H1 (cell line): Measurements from ENCODE around the gene OR10H1.

Experiments used
- CEBPB ChIP-seq: IDR thresholded peaks from 2 replicates; pipeline ENCODE4 v1.6.1; 2012; ENCODE audit warnings: low read depth, low read length
- CREB1 ChIP-seq: IDR thresholded peaks from 2 replicates; pipeline ENCODE4 v1.6.1; 2012; ENCODE audit warnings: inconsistent platforms
- CTCF ChIP-seq, 3 experiments: IDR thresholded peaks; 1 replicate in 2 of 3; 2 replicates in 1 of 3; pipeline versions ENCODE4 v1.5.1 to v1.6.1; 2011; ENCODE audit warnings: low read length in 3 of 3, mild to moderate bottlenecking in 3 of 3, inconsistent platforms in 2 of 3, low read depth in 1 of 3, moderate library complexity in 1 of 3; ENCODE audit not compliant: insufficient read depth in 1 of 3; ENCODE audit errors: control extremely low read depth in 1 of 3
- JUN ChIP-seq: IDR thresholded peaks from 2 replicates; pipeline ENCODE4 v1.6.1; 2011; ENCODE audit warnings: low read depth, mild to moderate bottlenecking, improper control_type of control experiment, low read length
- POLR2A ChIP-seq, 2 experiments: IDR thresholded peaks; 1 replicate in 1 of 2; 2 replicates in 1 of 2; pipeline ENCODE4 v1.6.1; 2011; ENCODE audit warnings: low read depth in 2 of 2, low read length in 2 of 2, mild to moderate bottlenecking in 2 of 2; ENCODE audit errors: control extremely low read depth in 1 of 2
- RAD21 ChIP-seq, 2 experiments: IDR thresholded peaks in 1 of 2; conservative IDR thresholded peaks in 1 of 2; 2 replicates each; pipeline ENCODE4 v1.6.1; 2011; ENCODE audit warnings: low read depth in 2 of 2, low read length in 2 of 2, improper control_type of control experiment in 1 of 2, inconsistent platforms in 1 of 2, mild to moderate bottlenecking in 1 of 2, moderate library complexity in 1 of 2
- SP1 ChIP-seq: IDR thresholded peaks from 2 replicates; pipeline ENCODE4 v1.6.1; 2011; ENCODE audit warnings: low read depth, low read length
- SRF ChIP-seq: IDR thresholded peaks from 2 replicates; pipeline ENCODE4 v1.6.1; 2011; ENCODE audit warnings: mild to moderate bottlenecking, low read depth, low read length, moderate library complexity
- TAF1 ChIP-seq: IDR thresholded peaks from 2 replicates; pipeline ENCODE4 v1.6.1; 2011; ENCODE audit warnings: mild to moderate bottlenecking, low read depth, low read length
- USF2 ChIP-seq: IDR thresholded peaks from 2 replicates; pipeline ENCODE4 v1.6.1; 2011; ENCODE audit warnings: low read length, improper control_type of control experiment
- ZNF274 ChIP-seq: IDR thresholded peaks from 2 replicates; pipeline ENCODE4 v1.7.0; 2012; ENCODE audit warnings: low read length, borderline replicate concordance; ENCODE audit errors: extremely low read depth

- no peak for TF ChIP-seq TAF1
- no peak for TF ChIP-seq CTCF (IDR thresholded peaks at IDR 0.05; ENCODE audit: control extremely low read depth in 1 of 3, insufficient read depth in 1 of 3, low read depth in 1 of 3, low read length in 3 of 3)
- TF ChIP-seq POLR2A (IDR thresholded peaks at IDR 0.05; ENCODE audit: control extremely low read depth in 1 of 2, low read depth in 2 of 2, low read length in 2 of 2): no peak
- TF ChIP-seq RAD21 (IDR thresholded peaks at IDR 0.05 in 1 of 2, conservative IDR thresholded peaks at IDR 0.05 in 1 of 2; ENCODE audit: low read depth in 2 of 2, low read length in 2 of 2): no peak
- TF ChIP-seq JUN: no peak
- no peak for TF ChIP-seq SP1
- TF ChIP-seq CREB1: no peak
- no peak for TF ChIP-seq CEBPB
- no peak for TF ChIP-seq SRF
- no peak for TF ChIP-seq ZNF274
- no peak for TF ChIP-seq USF2
Measured at GRCh38 chr19:15815306-15815705, at the start of gene OR10H1.
